Activated T-cell treated with anti-CD3 and anti-CD28 coated beads for 24 hours (primary cell): Measurements from ENCODE around the gene STRN.
"Not testable (repeated sequence)": the region's sequence is repeated elsewhere in the genome, so short reads cannot be mapped to it uniquely, and the experiment has no call there.

Experiments used
- DNase-seq: peaks from one replicate; pipeline ENCODE4 v3.0.0-alpha.2; 2020; ENCODE audit warnings: low read depth

STRN gene

DNA sequence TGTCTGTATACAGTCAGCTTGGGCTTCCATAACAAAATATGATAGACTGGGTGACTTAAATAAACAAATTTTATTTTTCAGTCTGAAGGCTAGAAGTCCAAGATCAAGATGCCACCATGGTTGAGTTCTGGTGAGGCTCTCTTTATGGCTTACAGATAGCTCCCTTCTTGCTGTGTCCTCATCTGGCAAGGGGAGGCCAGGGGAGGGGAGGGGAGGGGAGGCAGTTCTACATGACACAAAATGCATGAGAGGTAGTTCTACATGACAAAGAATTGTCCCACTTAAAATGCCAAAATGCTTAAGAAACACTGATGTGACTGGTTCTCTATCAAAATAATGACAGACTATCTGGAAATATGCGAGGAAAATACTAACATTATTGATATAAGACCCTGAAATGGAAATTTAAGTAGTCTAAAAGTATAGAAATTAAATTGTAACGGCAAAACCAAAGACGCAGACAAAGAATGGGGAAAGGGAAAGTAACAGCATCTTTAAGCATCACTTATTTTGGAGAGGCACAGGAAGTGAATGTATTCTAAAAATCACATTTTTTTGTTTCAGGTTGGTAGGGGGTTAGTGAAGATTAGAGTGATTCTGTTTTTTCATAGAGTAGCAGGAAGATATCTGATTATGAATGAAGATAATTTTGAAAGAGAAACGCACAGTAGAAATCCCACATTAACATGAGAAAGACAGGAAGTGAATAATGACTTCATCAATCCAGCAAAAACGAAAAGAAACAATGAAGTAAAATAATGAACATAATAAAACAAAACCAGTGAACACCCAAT, 131.4 kb downstream of the STRN start:
- no peak for DNase-seq

DNA sequence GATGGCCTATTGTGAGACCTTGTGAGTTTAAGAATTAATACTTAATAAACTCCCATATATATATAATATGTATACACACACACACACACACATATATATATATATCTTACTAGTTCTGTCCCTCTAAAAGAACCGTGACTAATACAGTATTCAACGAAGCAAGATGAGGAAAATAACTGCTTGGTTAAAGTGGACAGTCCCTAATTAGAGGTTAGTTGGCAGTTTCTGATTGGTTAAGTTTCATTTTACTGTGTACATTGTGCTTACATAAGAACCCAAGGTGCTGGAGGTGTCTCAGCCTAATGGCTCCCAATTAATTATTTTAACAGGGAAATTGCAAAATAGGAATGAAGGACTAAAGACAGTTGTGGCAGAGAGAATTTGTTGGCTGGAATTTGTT, 132.1 kb downstream of the STRN start:
- DNase-seq = no peak

DNA sequence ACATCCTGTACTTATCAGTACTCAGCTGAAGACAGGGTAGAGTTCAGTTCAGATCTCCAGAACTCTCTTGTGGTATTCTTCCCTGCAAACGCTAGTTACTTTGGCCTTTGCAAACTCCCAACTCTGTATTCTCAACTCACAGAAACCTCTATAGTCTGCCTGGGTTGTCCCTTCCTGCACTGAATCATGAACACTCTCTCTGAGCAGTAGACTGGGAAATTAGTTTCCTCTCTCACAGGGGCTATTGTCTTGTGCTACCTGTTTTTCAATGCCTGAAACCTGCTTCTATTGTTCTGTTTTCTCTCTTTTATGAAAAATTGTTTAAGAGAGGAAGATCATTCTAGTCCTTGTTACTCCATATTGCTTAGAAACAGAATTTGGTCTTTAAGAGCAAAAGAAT, 135.2 kb downstream of the STRN start:
- DNase-seq = no peak

- DNase-seq = not testable (repeated sequence)
Measured at GRCh38 chr2:36824683-36825082, 141.7 kb downstream of the STRN start.

DNA sequence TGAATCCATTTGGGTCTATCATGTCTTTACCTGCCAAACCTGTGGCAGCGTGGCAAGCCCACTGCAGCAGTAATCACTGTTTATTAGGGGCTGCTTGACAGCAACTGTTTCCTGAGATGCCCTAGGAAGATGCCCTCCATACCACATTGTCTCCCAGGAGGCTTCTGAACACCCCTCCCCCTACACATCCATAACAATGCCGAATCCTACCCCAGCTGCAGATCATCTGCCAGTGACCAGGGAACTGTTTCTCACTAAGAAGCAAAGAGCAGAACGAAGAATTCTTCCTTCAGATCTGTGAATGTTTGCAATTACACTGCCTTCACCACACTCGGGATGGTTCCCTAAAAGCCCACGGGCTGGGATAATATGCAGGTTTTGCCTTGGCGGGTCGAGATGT, 142.1 kb downstream of the STRN start:
- no peak for DNase-seq

DNA sequence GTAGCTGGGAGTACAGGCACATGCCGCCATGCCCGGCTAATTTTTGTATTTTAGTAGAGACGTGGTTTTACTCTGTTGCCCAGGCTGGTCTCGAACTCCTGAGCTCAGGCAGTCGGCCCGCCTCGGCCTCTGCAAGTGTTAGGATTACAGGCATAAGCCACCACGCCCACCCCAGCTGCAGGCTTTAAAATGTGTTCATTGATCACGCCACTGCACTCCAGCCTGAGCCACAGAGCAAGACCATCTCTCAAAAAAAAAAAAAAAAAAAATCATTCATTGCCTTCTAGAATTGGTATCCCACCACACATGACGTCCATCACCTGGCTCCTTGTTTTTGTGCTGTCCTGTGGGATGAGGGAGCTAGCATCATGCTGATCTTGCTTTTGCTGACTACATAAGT, 142.5 kb downstream of the STRN start:
- no peak for DNase-seq

GRCh38 chr2:36820942-36821605, 145.3 kb downstream of the STRN start:
- no peak for DNase-seq

- DNase-seq = no peak
Measured at GRCh38 chr2:36819095-36819711, 147.1 kb downstream of the STRN start.

- DNase-seq = no peak
Measured at GRCh38 chr2:36818542-36818941, 147.8 kb downstream of the STRN start.

DNA sequence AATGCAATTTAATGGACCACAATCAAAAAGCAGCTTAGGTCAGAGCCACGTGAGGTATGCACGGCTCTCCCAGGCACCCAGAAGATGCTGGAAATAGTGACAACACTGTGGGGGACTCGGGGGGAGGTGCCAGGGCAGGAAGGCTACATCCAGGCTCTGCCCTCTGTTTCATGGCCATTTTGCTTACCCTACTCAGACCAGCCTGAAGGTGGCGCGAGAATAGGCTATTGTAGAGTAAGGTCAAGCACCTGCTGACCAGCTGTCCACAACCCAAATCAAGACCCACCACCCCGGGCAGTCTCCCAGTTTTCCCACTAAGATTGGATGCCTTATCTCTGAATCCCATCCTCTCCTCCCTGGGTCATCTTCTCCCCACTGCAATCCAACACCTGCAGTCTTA, 154.1 kb downstream of the STRN start:
- no peak for DNase-seq

GRCh38 chr2:36811071-36811470, 155.3 kb downstream of the STRN start:
- no peak for DNase-seq

DNA sequence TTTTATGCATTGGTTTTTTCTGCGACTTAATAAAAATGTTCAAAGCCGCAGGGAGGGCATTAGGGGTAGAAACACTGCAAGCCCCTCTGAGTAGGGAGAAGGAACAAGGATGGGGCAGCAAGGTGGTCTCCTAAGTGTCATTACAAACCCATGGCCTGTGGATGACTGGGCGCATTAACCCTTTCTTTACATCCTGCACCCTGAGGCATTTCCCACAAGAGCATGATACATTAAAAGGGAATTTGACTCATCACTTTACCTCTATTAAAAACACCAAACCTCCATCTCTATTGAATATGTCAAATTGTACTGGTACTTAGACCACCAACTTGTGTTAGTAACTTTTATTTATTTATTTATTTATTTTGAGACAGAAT, 157.3 kb downstream of the STRN start:
- no peak for DNase-seq

- no peak for DNase-seq
Measured at GRCh38 chr2:36808386-36809068, 157.8 kb downstream of the STRN start.

DNA sequence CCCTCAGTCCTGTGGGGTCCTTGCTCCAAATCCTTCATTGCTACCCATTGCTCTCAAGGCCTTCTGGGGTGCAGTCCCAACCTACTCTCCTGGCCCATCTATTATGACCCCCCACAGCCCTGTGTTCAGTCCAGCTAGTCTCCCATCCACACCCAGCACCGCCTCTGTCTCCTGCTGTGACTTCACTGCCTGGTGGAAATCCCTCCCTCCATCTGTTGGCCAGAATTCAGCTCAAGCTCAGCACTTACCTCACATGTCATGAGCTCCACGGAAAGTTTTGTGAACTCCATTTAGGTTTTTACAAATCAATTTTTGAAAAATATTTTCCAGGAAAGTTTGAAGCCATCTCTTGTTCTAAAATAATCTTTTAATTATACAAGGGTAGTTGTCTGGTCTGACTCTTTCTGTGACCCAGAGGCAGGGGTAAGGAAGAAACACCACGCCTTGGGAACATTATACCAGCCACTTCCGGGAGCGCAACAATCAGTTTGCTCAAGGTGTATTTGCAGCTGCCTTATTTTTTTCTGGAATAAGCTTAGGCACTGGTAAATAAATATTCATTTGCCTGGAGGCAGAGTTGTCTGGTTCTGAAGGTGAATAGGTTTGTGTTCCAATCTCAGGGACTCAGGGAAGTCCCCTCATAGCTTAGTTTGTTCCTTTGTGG, 159.0 kb downstream of the STRN start:
- DNase-seq = no peak

DNA sequence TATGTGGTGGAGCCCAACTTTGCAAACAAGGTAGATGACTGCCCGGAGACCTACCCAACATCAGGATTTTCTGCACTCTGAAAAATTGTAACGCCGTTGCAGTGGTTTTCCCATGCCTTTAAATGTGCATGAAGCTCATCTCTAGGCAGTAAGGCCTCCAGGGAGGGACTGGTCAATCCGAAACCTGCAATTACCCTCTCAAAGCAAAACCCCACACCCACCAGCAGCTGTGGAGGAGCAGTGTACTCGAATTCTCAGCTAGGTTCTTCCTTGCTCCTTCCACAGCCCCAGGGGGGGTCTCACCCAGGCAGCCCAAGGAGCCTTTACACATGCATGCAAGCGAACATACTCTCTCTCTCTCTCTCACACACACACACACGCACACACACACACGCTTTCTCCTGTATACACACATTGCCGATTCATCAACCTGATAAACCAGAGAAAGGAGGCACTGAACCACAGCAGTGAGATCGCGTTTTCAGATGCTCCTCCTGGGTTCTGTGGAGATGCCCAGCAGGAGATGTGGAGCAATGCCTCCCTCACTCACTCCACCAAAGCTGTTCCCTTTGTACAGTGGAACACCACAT, 160.6 kb downstream of the STRN start:
- DNase-seq = no peak

GRCh38 chr2:36802952-36803351, 163.4 kb downstream of the STRN start:
- DNase-seq = no peak

- no peak for DNase-seq
Measured at GRCh38 chr2:36801088-36801487, 165.2 kb downstream of the STRN start.

GRCh38 chr2:36800381-36800780, 166.0 kb downstream of the STRN start:
- peak; percentile 33 for DNase-seq

GRCh38 chr2:36798724-36799123, 167.6 kb downstream of the STRN start:
- DNase-seq = no peak

GRCh38 chr2:36797324-36798070, 168.8 kb downstream of the STRN start:
- no peak for DNase-seq
